Measurements from ENCODE around the gene SPTLC3. TPM values are rescaled to one million over a fixed set of nuclear protein-coding genes. Genes with fewer than 3 reads are reported as not detected.
A peak's percentile ranks its signal among the peaks of the same experiment; 100 is the strongest.

Gene SPTLC3
- total and polyA plus RNA-seq, 4 donors: 3.0 to 23.2 (median 11.9) TPM

GRCh38 chr20:13029687-13030375, 21.1 kb downstream of the SPTLC3 start:
- ATAC-seq (ENCODE audit: insufficient read depth, low FRiP score) (peak; percentile 37), DNase-seq (peak in 1 of 3 donors; percentile 37)
- no peak overlapping the region for H3K9ac ChIP-seq (ENCODE audit: insufficient read depth in 1 of 2, low read length in 2 of 2)
- no peaks in the 10 kb centered on the region for H3K27me3 ChIP-seq (ENCODE audit: control insufficient read depth in 3 of 3, insufficient read depth in 3 of 3, low read length in 2 of 3)
- WGBS, 2 donors: 54 to 68% methylated on average over 3 of the region's 3 CpGs
- no peaks in the 10 kb centered on the region for H3K9me3 ChIP-seq (ENCODE audit: control insufficient read depth in 4 of 4, insufficient read depth in 3 of 4, low read length in 3 of 4)
- TF ChIP-seq CTCF (IDR thresholded peaks at IDR 0.05; ENCODE audit: control extremely low read depth, extremely low read depth): no peak
- no peak overlapping the region for H3K27ac ChIP-seq (ENCODE audit: low read depth in 1 of 2, low read length in 1 of 2)
- peaks cover 0 to 3% (median 0%) of the 10 kb centered on the region in 5 donors for H3K4me1 ChIP-seq (ENCODE audit: control insufficient read depth in 5 of 5, insufficient read depth in 5 of 5, low read length in 5 of 5)
- no peak overlapping the region for H3K4me3 ChIP-seq
- no peaks in the 10 kb centered on the region for H3K36me3 ChIP-seq (ENCODE audit: control insufficient read depth in 4 of 4, insufficient read depth in 4 of 4, low read length in 4 of 4)

GRCh38 chr20:13031751-13032150, 23.0 kb downstream of the SPTLC3 start:
- Histone ChIP-seq H3K4me1 (ENCODE audit: control insufficient read depth in 5 of 5, insufficient read depth in 5 of 5, low read length in 5 of 5) (peaks cover 0 to 3% (median 0%) of the 10 kb centered on the region in 5 donors), H3K36me3 (ENCODE audit: control insufficient read depth in 4 of 4, insufficient read depth in 4 of 4, low read length in 4 of 4) (no peaks in the 10 kb centered on the region), H3K27ac (ENCODE audit: low read depth in 1 of 2, low read length in 1 of 2) (no peak overlapping the region), H3K9ac (ENCODE audit: insufficient read depth in 1 of 2, low read length in 2 of 2) (no peak overlapping the region), H3K9me3 (ENCODE audit: control insufficient read depth in 4 of 4, insufficient read depth in 3 of 4, low read length in 3 of 4) (no peaks in the 10 kb centered on the region), H3K4me3 (no peak overlapping the region), H3K27me3 (ENCODE audit: control insufficient read depth in 3 of 3, insufficient read depth in 3 of 3, low read length in 2 of 3) (no peaks in the 10 kb centered on the region)
- TF ChIP-seq CTCF (IDR thresholded peaks at IDR 0.05; ENCODE audit: control extremely low read depth, extremely low read depth): no peak
- DNase-seq (no peak), ATAC-seq (ENCODE audit: insufficient read depth, low FRiP score) (no peak)
- WGBS, 2 donors: 93 to 98% methylated on average over 4 of the region's 4 CpGs

- no peak overlapping the region for H3K9ac ChIP-seq (ENCODE audit: insufficient read depth in 1 of 2, low read length in 2 of 2)
- peaks cover 0 to 3% (median 0%) of the 10 kb centered on the region in 5 donors for H3K4me1 ChIP-seq (ENCODE audit: control insufficient read depth in 5 of 5, insufficient read depth in 5 of 5, low read length in 5 of 5)
- no peak overlapping the region for H3K27ac ChIP-seq (ENCODE audit: low read depth in 1 of 2, low read length in 1 of 2)
- ATAC-seq (ENCODE audit: insufficient read depth, low FRiP score) (no peak), DNase-seq (no peak)
- H3K36me3 ChIP-seq (ENCODE audit: control insufficient read depth in 4 of 4, insufficient read depth in 4 of 4, low read length in 4 of 4): no peaks in the 10 kb centered on the region
- TF ChIP-seq CTCF (IDR thresholded peaks at IDR 0.05; ENCODE audit: control extremely low read depth, extremely low read depth): no peak
- H3K9me3 ChIP-seq (ENCODE audit: control insufficient read depth in 4 of 4, insufficient read depth in 3 of 4, low read length in 3 of 4): no peaks in the 10 kb centered on the region
- no peaks in the 10 kb centered on the region for H3K27me3 ChIP-seq (ENCODE audit: control insufficient read depth in 3 of 3, insufficient read depth in 3 of 3, low read length in 2 of 3)
- H3K4me3 ChIP-seq: no peak overlapping the region
These were observed 25.3 kb downstream of the SPTLC3 start for GRCh38 chr20:13034115-13034514.

GRCh38 chr20:13034936-13035335, 26.2 kb downstream of the SPTLC3 start:
- no peak overlapping the region for H3K27ac ChIP-seq (ENCODE audit: low read depth in 1 of 2, low read length in 1 of 2)
- 89 to 91% methylated on average over 1 of the region's 1 CpG for WGBS, 2 donors
- no peaks in the 10 kb centered on the region for H3K27me3 ChIP-seq (ENCODE audit: control insufficient read depth in 3 of 3, insufficient read depth in 3 of 3, low read length in 2 of 3)
- H3K36me3 ChIP-seq (ENCODE audit: control insufficient read depth in 4 of 4, insufficient read depth in 4 of 4, low read length in 4 of 4): no peaks in the 10 kb centered on the region
- H3K9ac ChIP-seq (ENCODE audit: insufficient read depth in 1 of 2, low read length in 2 of 2): no peak overlapping the region
- no peak overlapping the region for H3K4me3 ChIP-seq
- peaks cover 0 to under 1% (median 0%) of the 10 kb centered on the region in 5 donors for H3K4me1 ChIP-seq (ENCODE audit: control insufficient read depth in 5 of 5, insufficient read depth in 5 of 5, low read length in 5 of 5)
- no peak for ATAC-seq (ENCODE audit: insufficient read depth, low FRiP score)
- no peak for DNase-seq
- no peaks in the 10 kb centered on the region for H3K9me3 ChIP-seq (ENCODE audit: control insufficient read depth in 4 of 4, insufficient read depth in 3 of 4, low read length in 3 of 4)
- TF ChIP-seq CTCF (IDR thresholded peaks at IDR 0.05; ENCODE audit: control extremely low read depth, extremely low read depth): no peak
